ENCODE measurements around the gene TNC. TPM values are rescaled to one million over a fixed set of nuclear protein-coding genes. Genes with fewer than 3 reads are reported as not detected.

Gene TNC
- total and polyA plus RNA-seq, 9 donors, result 1.2 to 108 (median 1.9) TPM

GRCh38 chr9:115115117-115115880 lies 2.7 kb downstream of the TNC start:
- peaks cover 2% of the 10 kb centered on the region for H3K4me1 ChIP-seq (ENCODE audit: insufficient read depth)
- 68 to 87% (median 86%) methylated on average over 2 of the region's 2 CpGs for WGBS, 3 donors
- intact Hi-C loops (cut with DNase I), result no loop called here

GRCh38 chr9:115114546-115114945 lies 3.4 kb downstream of the TNC start:
- Histone ChIP-seq H3K36me3 (no peaks in the 10 kb centered on the region), H3K4me3 (no peak overlapping the region), H3K27me3 (no peaks in the 10 kb centered on the region), H3K9me3 (no peaks in the 10 kb centered on the region), H3K4me1 (ENCODE audit: insufficient read depth) (peaks cover 2% of the 10 kb centered on the region), H3K27ac (no peak overlapping the region)
- intact Hi-C loops (cut with DNase I), result loop anchor here in 1 of 4 donors (5.0 kb wide), 1 partner anchor 717 kb away; no protein-coding TSS in a partner anchor
- TF ChIP-seq CTCF (IDR thresholded peaks at IDR 0.05) (no peak), POLR2A (IDR thresholded peaks at IDR 0.05) (no peak), EP300 (IDR thresholded peaks at IDR 0.05) (no peak)
- WGBS, 3 donors, result 74 to 81% (median 77%) methylated on average over 2 of the region's 2 CpGs
- no peak for DNase-seq

More at GRCh38 chr9:115115117-115115880, 2.7 kb downstream of the TNC start:
- H3K27ac ChIP-seq, result no peak overlapping the region
- no peak for DNase-seq
- no peaks in the 10 kb centered on the region for H3K9me3 ChIP-seq
- H3K27me3 ChIP-seq, result no peaks in the 10 kb centered on the region
- peak overlapping the region; percentile 37 for H3K4me3 ChIP-seq
- no peaks in the 10 kb centered on the region for H3K36me3 ChIP-seq
- TF ChIP-seq POLR2A (IDR thresholded peaks at IDR 0.05), result no peak
- TF ChIP-seq CTCF (IDR thresholded peaks at IDR 0.05), result no peak
- TF ChIP-seq EP300 (IDR thresholded peaks at IDR 0.05), result no peak

GRCh38 chr9:115114084-115114483 lies 3.9 kb downstream of the TNC start:
- intact Hi-C loops (cut with DNase I), result loop anchor here in 1 of 4 donors (5.0 kb wide), 1 partner anchor 717 kb away; no protein-coding TSS in a partner anchor
- H3K4me1 ChIP-seq (ENCODE audit: insufficient read depth), result peaks cover 2% of the 10 kb centered on the region

GRCh38 chr9:115111874-115112273 lies 6.1 kb downstream of the TNC start:
- Histone ChIP-seq H3K27ac (no peak overlapping the region), H3K9me3 (no peaks in the 10 kb centered on the region), H3K27me3 (no peaks in the 10 kb centered on the region), H3K4me1 (ENCODE audit: insufficient read depth) (no peaks in the 10 kb centered on the region), H3K36me3 (no peaks in the 10 kb centered on the region), H3K4me3 (no peak overlapping the region)
- DNase-seq, result no peak
- WGBS, 3 donors, result 38 to 48% (median 48%) methylated on average over 4 of the region's 4 CpGs
- TF ChIP-seq CTCF (IDR thresholded peaks at IDR 0.05), result no peak
- no peak for TF ChIP-seq EP300 (IDR thresholded peaks at IDR 0.05)
- no peak for TF ChIP-seq POLR2A (IDR thresholded peaks at IDR 0.05)
- intact Hi-C loops (cut with DNase I), result loop anchor here in 1 of 4 donors (5.0 kb wide), 1 partner anchor 715 kb away; no protein-coding TSS in a partner anchor

More at GRCh38 chr9:115114084-115114483, 3.9 kb downstream of the TNC start:
- H3K36me3 ChIP-seq, result no peaks in the 10 kb centered on the region
- no peak for DNase-seq
- 89 to 94% (median 89%) methylated on average over 4 of the region's 4 CpGs for WGBS, 3 donors
- H3K4me3 ChIP-seq, result no peak overlapping the region
- no peaks in the 10 kb centered on the region for H3K27me3 ChIP-seq
- H3K27ac ChIP-seq, result no peak overlapping the region
- no peaks in the 10 kb centered on the region for H3K9me3 ChIP-seq
- TF ChIP-seq EP300 (IDR thresholded peaks at IDR 0.05) (no peak), CTCF (IDR thresholded peaks at IDR 0.05) (no peak), POLR2A (IDR thresholded peaks at IDR 0.05) (no peak)
